GM19239 (cell line): ENCODE results near the gene KRT72.

Source experiments
- DNase-seq: peaks from one replicate; pipeline ENCODE4 v3.0.0; 2011; ENCODE audit warnings: low spot score; ENCODE audit not compliant: insufficient read length
- FAIRE-seq: peaks from 2 replicates; lab custom pipeline; 2011; peaks lifted over from hg19 to GRCh38; lab: Jason Lieb, UNC

KRT72 gene

DNA sequence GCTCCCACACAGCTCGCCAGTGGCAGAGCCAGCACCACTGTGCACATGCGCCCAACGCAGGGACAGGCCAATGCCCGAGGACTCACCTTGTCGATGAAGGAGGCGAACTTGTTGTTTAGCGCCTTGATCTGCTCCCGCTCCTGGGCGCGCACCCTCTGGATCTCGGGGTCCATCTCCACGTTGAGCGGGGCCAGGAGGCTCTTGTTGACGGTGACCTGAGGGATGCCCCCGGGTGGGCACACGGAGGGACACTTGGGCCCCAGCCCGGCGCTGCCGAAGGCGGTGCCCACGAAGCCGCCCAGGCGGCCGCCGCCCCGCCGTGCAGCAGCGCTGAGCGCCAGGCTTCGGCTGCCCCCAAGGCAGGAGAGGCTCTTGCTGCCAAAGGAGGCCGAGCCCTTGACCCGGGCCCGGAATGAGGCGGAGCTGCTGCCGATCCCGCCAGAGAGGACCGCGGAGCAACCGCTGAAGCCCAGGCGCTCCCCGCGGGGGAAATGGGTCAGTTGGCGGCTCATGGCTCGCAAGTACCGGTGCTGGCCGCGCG lies at the start of gene KRT72:
Gene KRT72, minus strand, starts transcription at position 523 of the 541 bp plus-strand sequence. Its CDS starts 11 bp downstream, at position 512.
- DNase-seq (no peak), FAIRE-seq (no peak)

DNA sequence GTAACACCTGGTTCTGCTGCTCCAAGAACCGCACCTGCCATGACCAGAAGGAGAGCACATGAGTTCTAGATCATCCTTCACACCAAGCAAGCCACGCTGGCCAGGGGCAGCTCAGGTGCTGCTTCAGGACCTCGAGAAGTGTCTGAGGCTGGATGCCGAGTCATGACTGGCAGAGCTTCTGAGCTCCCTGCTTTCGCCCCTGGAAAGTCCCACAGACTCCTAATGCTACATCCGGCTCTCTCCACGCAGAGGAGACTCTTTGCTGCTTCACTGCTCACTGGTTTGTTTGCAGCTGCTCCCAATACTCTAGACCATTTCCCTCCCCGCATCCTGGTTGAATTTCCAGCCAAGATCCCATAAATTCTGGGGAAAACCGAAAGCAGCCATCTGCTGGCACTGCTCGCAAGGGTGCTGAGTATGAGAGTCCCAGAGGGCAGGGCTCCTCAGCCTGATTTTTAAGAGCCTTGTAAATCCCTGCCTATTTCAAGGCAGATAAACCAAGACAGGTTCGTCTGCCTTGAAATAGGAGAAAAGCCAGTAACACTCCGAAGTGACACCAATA lies 49.3 kb upstream of the KRT72 start:
- DNase-seq (no peak), FAIRE-seq (no peak)

DNA sequence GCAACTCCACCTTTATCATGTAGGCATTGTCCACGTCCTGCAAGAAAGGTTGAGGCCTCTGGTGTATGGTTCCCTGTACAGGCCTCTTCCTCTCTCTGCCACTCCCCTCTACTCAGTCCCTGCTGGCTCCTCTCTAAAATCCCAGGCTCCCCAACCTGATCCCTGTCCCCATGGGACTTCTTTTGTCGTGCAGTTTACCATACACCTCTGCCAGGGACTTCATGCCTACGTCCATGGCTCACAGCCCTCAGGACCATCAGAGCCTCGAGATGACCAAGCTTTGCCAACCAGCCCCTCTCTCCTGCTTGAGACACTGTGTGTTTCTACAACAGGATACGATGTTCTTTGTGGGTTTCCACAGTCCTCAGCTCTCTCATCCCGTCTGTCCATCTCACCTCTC lies 47.8 kb upstream of the KRT72 start:
- FAIRE-seq: no peak

DNA sequence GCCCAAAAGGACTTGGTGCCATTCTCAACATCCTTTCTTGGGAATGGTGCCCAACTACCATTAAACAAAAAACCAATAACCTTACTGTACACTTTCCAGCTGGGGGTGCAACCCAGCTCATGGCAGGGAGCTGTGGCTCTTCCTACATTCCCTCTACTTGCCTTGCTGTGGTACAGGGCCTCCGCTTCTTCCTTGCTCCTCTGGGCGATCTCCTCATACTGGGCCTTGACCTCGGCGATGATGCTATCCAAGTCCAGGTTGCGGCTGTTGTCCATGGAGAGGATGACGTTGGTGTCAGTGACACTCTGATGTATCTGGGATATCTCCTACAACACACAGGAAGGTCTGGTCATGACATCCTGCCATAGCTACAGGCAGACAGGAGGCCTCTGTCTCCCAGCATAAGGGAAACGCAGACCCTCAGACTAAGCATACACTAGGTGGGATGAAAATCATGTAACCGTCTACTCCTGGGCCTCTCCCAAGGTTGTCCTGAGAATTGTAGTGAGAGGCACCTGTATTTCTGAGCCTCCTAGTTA lies 46.8 kb upstream of the KRT72 start:
- FAIRE-seq: no peak
- DNase-seq: no peak

More for the DNA sequence above, 47.8 kb upstream of the KRT72 start:
- no peak for DNase-seq

GRCh38 chr12:52647601-52648000 lies 46.3 kb upstream of the KRT72 start:
- FAIRE-seq: no peak

DNA sequence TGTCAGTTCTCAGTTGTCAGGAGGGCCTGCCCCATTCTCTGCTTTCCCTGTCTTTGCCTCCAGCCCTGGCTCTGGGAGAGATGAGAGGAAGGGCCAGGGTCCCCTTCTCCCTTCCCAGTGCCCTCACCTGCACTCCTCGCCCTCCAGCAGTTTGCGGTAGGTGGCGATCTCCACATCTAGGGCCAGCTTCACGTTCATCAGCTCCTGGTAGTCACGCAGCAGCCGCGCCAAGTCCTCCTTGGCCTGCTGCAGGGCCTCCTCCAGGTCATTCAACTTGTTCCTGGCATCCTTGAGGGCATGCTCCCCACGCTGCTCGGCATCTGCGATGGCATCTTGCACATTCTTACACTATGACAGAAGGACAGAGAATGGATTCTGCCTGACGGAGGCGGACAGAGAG lies 45.4 kb upstream of the KRT72 start:
- FAIRE-seq: no peak

More at GRCh38 chr12:52647601-52648000, 46.3 kb upstream of the KRT72 start:
- DNase-seq: no peak

DNA sequence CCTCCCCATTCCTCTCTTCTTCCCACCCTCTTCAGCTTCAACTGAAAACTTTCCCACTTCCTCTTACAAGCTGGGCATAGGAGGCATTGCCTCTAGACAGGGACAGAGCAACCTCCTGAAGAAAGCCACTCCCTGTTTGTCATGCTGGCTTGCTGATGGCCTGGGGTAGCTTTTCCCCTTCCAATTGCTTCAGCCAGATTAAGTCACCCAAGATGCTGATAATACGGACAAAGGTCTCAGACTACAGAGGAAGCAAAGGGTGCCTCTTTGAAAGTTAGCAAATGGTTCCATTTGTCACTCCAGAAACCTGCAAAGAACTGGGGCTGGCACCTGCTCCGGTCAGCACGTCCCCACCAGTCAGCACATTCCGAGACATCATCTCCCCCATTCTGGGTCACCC lies 44.7 kb upstream of the KRT72 start:
- no peak for FAIRE-seq
- DNase-seq: no peak

More for the DNA sequence above, 45.4 kb upstream of the KRT72 start:
- DNase-seq: no peak

GRCh38 chr12:52645120-52645761 lies 44.0 kb upstream of the KRT72 start:
- DNase-seq (no peak), FAIRE-seq (no peak)

GRCh38 chr12:52644078-52644415 lies 42.8 kb upstream of the KRT72 start:
- DNase-seq: no peak
- FAIRE-seq: no peak

DNA sequence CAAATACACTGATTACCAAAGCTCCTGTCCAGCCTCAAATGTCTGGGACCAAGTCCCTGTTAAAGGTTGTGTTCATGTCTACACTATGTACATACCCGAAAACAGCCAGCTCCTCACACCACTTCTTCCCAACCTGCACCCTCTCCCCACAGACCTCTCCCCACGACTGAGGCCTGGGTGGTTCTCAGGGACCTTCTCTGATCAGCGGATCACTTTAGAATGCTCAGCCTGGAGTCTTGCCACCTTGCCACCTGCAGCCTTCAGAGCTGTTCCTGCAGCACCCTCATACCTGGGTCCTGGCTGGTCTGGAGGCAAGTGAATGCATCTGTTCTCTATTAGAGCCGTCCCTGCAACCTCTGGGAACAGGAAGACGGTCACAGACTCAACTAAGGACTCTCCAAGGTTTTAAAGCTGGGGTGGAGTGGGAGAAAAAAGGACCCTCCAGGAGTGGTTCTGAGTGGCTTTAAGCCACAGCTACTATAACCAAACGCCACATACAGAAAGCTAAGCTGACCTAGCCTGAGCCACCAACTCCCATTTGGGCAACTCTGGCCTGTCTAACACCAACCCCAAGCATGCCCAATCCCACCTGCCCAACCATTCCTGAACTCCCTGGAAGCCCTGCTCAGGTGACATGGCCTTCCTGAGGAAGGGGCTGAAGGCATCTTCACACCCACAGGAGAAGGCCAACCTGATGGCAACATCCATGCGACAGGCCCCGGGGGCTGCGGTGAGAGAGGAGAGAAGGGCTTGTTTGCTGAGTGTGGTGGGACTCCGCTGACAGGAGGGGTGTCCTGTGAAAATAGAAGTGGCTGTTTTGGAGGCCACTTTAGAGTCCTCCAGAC lies 42.2 kb upstream of the KRT72 start:
- FAIRE-seq: no peak

DNA sequence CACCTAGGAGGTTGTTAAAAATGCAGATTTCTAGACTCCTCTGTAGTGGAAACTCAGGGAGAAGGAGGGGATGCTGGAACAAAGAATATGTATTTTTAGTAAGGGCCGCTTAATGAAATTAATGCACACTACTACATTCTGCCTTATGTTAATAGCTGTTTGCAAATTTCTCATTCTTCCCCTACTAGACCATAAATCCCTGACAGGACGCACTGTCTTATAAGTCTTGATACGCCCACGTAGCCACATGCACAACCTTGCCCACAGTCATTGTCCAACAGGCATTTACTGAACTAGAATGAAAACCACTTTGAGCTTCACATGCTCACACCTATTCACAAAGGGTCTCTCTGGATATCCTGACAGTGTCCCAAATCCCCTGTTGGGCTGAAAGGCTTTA lies 40.2 kb upstream of the KRT72 start:
- no peak for FAIRE-seq
- no peak for DNase-seq

More for the DNA sequence above, 42.2 kb upstream of the KRT72 start:
- no peak for DNase-seq

GRCh38 chr12:52637299-52637698 lies 36.0 kb upstream of the KRT72 start:
- FAIRE-seq: no peak
- no peak for DNase-seq

GRCh38 chr12:52636592-52637258 lies 35.5 kb upstream of the KRT72 start:
- DNase-seq: no peak

DNA sequence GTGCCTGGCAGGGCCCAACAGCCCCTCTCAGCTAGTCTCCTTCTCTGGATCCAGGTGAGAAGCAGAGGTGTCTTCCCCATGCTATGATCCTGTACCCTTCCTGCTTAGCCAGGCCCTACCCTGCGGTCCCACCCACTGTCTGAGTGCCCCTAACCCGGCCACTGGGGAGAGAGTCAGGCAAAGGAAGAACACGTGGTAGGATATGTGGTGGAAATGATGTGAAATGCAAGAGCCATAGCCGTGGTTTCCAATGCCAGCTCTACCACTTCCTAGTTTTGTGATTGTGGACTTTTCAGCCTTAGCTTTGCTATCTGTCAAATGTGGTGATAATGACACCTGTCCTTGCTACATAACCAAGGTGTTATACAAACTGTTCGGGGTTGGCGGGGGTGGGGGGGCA lies 34.9 kb upstream of the KRT72 start:
- FAIRE-seq: peak; percentile 39

More at GRCh38 chr12:52636592-52637258, 35.5 kb upstream of the KRT72 start:
- FAIRE-seq: no peak

GRCh38 chr12:52634266-52635056 lies 33.2 kb upstream of the KRT72 start:
- FAIRE-seq (no peak), DNase-seq (no peak)

More for the DNA sequence above, 34.9 kb upstream of the KRT72 start:
- DNase-seq: no peak

DNA sequence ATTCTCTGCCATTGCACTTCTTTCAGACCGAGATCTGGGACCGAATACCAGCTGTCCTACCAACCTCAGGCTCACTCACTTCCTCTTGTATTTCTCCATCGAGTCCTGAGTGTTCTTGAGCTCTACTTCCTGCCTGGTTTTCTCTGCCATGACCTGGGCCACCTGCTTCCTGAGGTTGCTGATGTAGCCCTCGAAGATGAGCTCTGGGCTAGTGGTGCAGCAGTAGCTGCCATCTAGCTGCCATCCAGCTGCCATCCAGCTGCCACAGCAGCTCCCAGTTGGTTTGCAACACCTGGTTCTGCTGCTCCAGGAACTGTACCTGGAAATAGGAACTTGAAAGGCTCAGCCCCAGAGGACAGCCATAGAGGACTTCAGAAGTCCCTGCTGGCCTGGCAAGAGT lies 32.1 kb upstream of the KRT72 start:
- DNase-seq: no peak
- no peak for FAIRE-seq

GRCh38 chr12:52632656-52633055 lies 31.4 kb upstream of the KRT72 start:
- no peak for DNase-seq
- FAIRE-seq: no peak

DNA sequence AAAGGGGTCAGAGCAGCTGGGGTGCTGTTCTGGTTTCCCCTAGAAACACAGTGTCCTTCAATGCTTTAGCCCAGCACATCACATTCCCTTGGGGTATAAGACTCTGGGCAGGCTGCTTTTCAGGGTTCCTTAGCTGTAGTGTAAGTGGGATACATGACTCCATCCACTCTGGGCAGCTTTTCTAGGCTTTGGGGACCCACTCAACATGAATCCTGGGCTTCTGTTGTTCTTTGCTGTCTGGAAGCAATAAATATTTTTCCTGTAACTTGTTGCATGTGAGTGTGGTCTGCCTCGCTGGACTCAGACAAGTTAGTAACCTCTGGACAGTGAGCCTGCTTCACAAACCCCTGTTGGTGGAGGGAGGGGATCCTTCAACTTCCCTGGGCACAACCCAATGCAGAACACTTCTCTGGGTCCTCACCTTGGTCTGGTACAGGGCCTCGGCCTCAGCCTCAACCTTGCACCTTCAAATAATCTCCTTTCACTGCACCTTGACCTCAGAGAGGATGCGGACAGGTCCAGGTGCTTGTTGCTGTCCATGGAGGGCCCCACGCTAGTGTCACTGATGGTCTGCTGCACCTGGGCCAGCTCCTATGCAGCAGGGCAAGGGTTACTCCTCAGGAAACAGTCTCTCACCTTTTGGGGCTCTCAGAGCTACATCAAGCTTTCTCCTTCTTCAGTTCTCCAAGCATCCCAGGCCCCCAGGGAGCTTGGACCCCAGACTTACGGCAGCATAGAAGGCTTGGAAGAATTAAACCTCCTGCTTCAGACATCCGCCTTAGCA lies 30.6 kb upstream of the KRT72 start:
- DNase-seq (no peak), FAIRE-seq (no peak)

DNA sequence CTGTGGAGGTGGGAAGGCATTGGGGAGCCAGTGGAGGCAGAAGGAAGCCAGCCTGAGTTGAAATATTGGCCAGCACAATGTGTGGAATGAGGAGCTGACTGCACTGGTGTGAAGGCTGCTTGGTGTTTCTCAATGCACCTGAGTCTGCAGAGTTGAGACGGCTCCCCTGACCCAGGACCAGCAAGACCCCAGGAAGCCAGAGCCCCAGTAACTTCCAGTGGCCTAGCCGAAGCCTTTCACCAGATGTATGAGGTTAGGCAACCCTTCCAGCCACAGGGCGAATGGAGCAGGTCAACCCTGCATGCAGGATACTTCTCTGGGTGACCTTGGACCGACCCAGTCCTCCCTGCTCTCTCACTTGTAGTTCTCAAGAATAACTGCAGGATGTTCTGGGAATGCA lies 30.0 kb upstream of the KRT72 start:
- FAIRE-seq (no peak), DNase-seq (no peak)
